HG03045 (cell line): ENCODE data around the gene TBC1D12.
"Not testable (repeated sequence)": the region's sequence is repeated elsewhere in the genome, so short reads cannot be mapped to it uniquely, and the experiment has no call there.

Experiments
- ATAC-seq: cut with Tn5 transposase; IDR thresholded peaks from one replicate; pipeline ENCODE4 v1.9.1; 2021; ENCODE audit warnings: mild to moderate bottlenecking, moderate library complexity; ENCODE audit not compliant: unreplicated experiment

TBC1D12 gene

GRCh38 chr10:94533027-94533426 is 130.7 kb downstream of the TBC1D12 start:
- no peak for ATAC-seq

GRCh38 chr10:94542282-94542681 is 139.9 kb downstream of the TBC1D12 start:
- not testable (repeated sequence) for ATAC-seq

- ATAC-seq, result peak; percentile 85
These were observed 143.2 kb downstream of the TBC1D12 start, which contains the start of gene HELLS for GRCh38 chr10:94545391-94546048. Gene HELLS (plus strand): TSS chr10:94545788. CDS start chr10:94545922, 134 bp downstream.

GRCh38 chr10:94546049-94546900 is 143.9 kb downstream of the TBC1D12 start:
- ATAC-seq, result peak; percentile 9

- ATAC-seq, result no peak
These were observed 144.5 kb downstream of the TBC1D12 start for GRCh38 chr10:94546901-94547185.

- no peak for ATAC-seq
These were observed 146.9 kb downstream of the TBC1D12 start for GRCh38 chr10:94549221-94549620.

GRCh38 chr10:94567714-94568307 is 165.5 kb downstream of the TBC1D12 start:
- not testable (repeated sequence) for ATAC-seq

GRCh38 chr10:94571081-94571480 is 168.7 kb downstream of the TBC1D12 start:
- no peak for ATAC-seq

- ATAC-seq, result no peak
These were observed 169.2 kb downstream of the TBC1D12 start for GRCh38 chr10:94571528-94571927.

- ATAC-seq, result no peak
These were observed 176.4 kb downstream of the TBC1D12 start for GRCh38 chr10:94578790-94579189.

- ATAC-seq, result no peak
These were observed 180.8 kb downstream of the TBC1D12 start for GRCh38 chr10:94583124-94583523.
